ENCODE results near the gene AKT3. TPM values are rescaled to one million over a fixed set of nuclear protein-coding genes. Genes with fewer than 3 reads are reported as not detected.
"Not testable (repeated sequence)": the region's sequence is repeated elsewhere in the genome, so short reads cannot be mapped to it uniquely, and the experiment has no call there.

The AKT3 gene
- total RNA-seq, 1 experiment from 2014 or later = 133 TPM

GRCh38 chr1:243819438-243819839 lies 30.6 kb downstream of the AKT3 start:
- DNase-seq = no peak
- Histone ChIP-seq H3K4me3 (no peak overlapping the region), H3K4me2 (no peak overlapping the region), H3K27me3 (ENCODE audit: insufficient read depth, low read depth) (no peaks in the 10 kb centered on the region), H3K79me2 (ENCODE audit: low read depth) (peaks cover 74% of the 10 kb centered on the region), H2AFZ (no peak overlapping the region), H3K9me3 (ENCODE audit: insufficient read depth, low read depth) (peaks cover 7% of the 10 kb centered on the region), H3K36me3 (ENCODE audit: low read depth) (peaks cover 25% of the 10 kb centered on the region), H3K4me1 (replicated peaks; ENCODE audit: insufficient read depth) (no peaks in the 10 kb centered on the region), H3K9me2 (ENCODE audit: insufficient read depth) (no peaks in the 10 kb centered on the region; the same call in 1 of the 2 replicates), H3F3A (ENCODE audit: insufficient read depth, low read depth) (no peaks in the 10 kb centered on the region), H4K20me1 (ENCODE audit: insufficient read depth) (peaks cover 4% of the 10 kb centered on the region; the same call in 1 of the 2 replicates), H3K27ac (no peak overlapping the region)
- ChIA-PET CTCF (no interaction called here), POLR2A (ENCODE audit: unreplicated experiment) (no interaction called here)
- intact Hi-C loops (cut with micrococcal nuclease; ENCODE audit: unreplicated experiment) = no loop called here
- no peak for TF ChIP-seq EZH2 (IDR thresholded peaks at IDR 0.05; ENCODE audit: low read depth)
- TF ChIP-seq, protein P1, sequence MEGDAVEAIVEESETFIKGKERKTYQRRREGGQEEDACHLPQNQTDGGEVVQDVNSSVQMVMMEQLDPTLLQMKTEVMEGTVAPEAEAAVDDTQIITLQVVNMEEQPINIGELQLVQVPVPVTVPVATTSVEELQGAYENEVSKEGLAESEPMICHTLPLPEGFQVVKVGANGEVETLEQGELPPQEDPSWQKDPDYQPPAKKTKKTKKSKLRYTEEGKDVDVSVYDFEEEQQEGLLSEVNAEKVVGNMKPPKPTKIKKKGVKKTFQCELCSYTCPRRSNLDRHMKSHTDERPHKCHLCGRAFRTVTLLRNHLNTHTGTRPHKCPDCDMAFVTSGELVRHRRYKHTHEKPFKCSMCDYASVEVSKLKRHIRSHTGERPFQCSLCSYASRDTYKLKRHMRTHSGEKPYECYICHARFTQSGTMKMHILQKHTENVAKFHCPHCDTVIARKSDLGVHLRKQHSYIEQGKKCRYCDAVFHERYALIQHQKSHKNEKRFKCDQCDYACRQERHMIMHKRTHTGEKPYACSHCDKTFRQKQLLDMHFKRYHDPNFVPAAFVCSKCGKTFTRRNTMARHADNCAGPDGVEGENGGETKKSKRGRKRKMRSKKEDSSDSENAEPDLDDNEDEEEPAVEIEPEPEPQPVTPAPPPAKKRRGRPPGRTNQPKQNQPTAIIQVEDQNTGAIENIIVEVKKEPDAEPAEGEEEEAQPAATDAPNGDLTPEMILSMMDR (conservative IDR thresholded peaks at IDR 0.05) = no peak
- BruUV-seq (replicated peaks) = no TSS peak

DNA sequence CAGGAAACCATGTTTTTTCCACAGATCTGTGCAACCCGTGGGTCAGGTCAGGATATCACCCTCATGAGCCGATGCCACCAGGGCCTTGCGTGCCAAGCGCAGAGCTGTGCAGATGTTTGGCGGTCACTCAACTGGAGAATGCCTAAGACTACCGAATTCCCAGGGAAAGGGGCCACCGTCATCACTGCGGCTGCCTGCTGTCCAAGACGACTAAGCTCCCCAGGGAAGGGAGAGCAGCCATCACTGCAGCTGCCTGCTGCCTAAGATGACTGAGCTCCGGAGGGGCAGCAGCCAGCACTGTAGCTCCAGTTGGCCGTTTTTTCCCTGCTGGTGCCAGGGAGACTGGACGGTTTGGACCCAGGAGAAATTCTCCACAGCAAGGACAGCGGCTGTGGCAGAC lies 31.1 kb downstream of the AKT3 start:
- no peak overlapping the region for H3K4me2 ChIP-seq
- H3K9me3 ChIP-seq (ENCODE audit: insufficient read depth, low read depth) = peaks cover 4% of the 10 kb centered on the region
- H3K27ac ChIP-seq = no peak overlapping the region
- no peaks in the 10 kb centered on the region for H3F3A ChIP-seq (ENCODE audit: insufficient read depth, low read depth)
- BruUV-seq (replicated peaks) = no TSS peak
- no peaks in the 10 kb centered on the region; the same call in 1 of the 2 replicates for H3K9me2 ChIP-seq (ENCODE audit: insufficient read depth)
- TF ChIP-seq, protein P1 (conservative IDR thresholded peaks at IDR 0.05) = no peak
- TF ChIP-seq EZH2 (IDR thresholded peaks at IDR 0.05; ENCODE audit: low read depth) = no peak
- ChIA-PET POLR2A (ENCODE audit: unreplicated experiment) (no interaction called here), CTCF (no interaction called here)
- H3K4me1 ChIP-seq (replicated peaks; ENCODE audit: insufficient read depth) = no peaks in the 10 kb centered on the region
- no peak for DNase-seq
- peaks cover 73% of the 10 kb centered on the region for H3K79me2 ChIP-seq (ENCODE audit: low read depth)
- peaks cover 4% of the 10 kb centered on the region; the same call in 1 of the 2 replicates for H4K20me1 ChIP-seq (ENCODE audit: insufficient read depth)
- no peaks in the 10 kb centered on the region for H3K27me3 ChIP-seq (ENCODE audit: insufficient read depth, low read depth)
- peaks cover 26% of the 10 kb centered on the region for H3K36me3 ChIP-seq (ENCODE audit: low read depth)
- H2AFZ ChIP-seq = no peak overlapping the region
- intact Hi-C loops (cut with micrococcal nuclease; ENCODE audit: unreplicated experiment) = no loop called here
- no peak overlapping the region for H3K4me3 ChIP-seq

GRCh38 chr1:243814718-243815117 lies 35.3 kb downstream of the AKT3 start:
- no peak overlapping the region for H3K4me2 ChIP-seq
- TF ChIP-seq, protein P1 (conservative IDR thresholded peaks at IDR 0.05) = no peak
- no peak for TF ChIP-seq EZH2 (IDR thresholded peaks at IDR 0.05; ENCODE audit: low read depth)
- CTCF ChIA-PET = no interaction called here

DNA sequence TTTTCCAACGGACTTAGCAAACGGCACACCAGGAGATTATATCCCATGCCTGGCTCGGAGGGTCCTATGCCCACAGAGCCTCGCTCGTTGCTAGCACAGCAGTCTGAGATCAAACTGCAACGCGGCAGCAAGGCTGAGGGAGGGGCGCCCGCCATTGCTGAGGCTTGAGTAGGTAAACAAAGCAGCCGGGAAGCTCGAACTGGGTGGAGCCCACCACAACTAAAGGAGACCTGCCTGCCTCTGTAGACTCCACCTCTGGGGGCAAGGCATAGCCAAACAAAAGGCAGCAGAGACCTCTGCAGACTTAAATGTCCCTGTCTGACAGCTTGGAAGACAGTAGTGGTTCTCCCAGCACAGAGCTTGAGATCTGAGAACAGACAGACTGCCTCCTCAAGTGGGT lies 42.7 kb downstream of the AKT3 start:
- peaks cover 48% of the 10 kb centered on the region for H3K79me2 ChIP-seq (ENCODE audit: low read depth)
- POLR2A ChIA-PET (ENCODE audit: unreplicated experiment); H3K9me2 ChIP-seq (ENCODE audit: insufficient read depth); H3K27ac ChIP-seq; H3K4me1 ChIP-seq (replicated peaks; ENCODE audit: insufficient read depth); H3K4me3 ChIP-seq; H3K9me3 ChIP-seq (ENCODE audit: insufficient read depth, low read depth); BruUV-seq (replicated peaks); CTCF ChIA-PET; H2AFZ ChIP-seq; DNase-seq; H3K4me2 ChIP-seq; H3K36me3 ChIP-seq (ENCODE audit: low read depth); H4K20me1 ChIP-seq (ENCODE audit: insufficient read depth); intact Hi-C loops (cut with micrococcal nuclease; ENCODE audit: unreplicated experiment); H3F3A ChIP-seq (ENCODE audit: insufficient read depth, low read depth); H3K27me3 ChIP-seq (ENCODE audit: insufficient read depth, low read depth): not testable (repeated sequence)

More at GRCh38 chr1:243814718-243815117, 35.3 kb downstream of the AKT3 start:
- intact Hi-C loops (cut with micrococcal nuclease; ENCODE audit: unreplicated experiment) = no loop called here
- Histone ChIP-seq H3K79me2 (ENCODE audit: low read depth) (peaks cover 58% of the 10 kb centered on the region), H4K20me1 (ENCODE audit: insufficient read depth) (no peaks in the 10 kb centered on the region; the same call in 1 of the 2 replicates), H3K4me1 (replicated peaks; ENCODE audit: insufficient read depth) (no peaks in the 10 kb centered on the region), H3K36me3 (ENCODE audit: low read depth) (peaks cover 28% of the 10 kb centered on the region), H3K9me3 (ENCODE audit: insufficient read depth, low read depth) (peaks cover 8% of the 10 kb centered on the region; the same call in 1 of the 2 replicates), H3K27me3 (ENCODE audit: insufficient read depth, low read depth) (no peaks in the 10 kb centered on the region), H3K4me3 (no peak overlapping the region), H3K9me2 (ENCODE audit: insufficient read depth) (no peaks in the 10 kb centered on the region; the same call in 1 of the 2 replicates), H2AFZ (no peak overlapping the region), H3K27ac (no peak overlapping the region), H3F3A (ENCODE audit: insufficient read depth, low read depth) (peaks cover 7% of the 10 kb centered on the region; the same call in 1 of the 2 replicates)
- no TSS peak for BruUV-seq (replicated peaks)
- POLR2A ChIA-PET (ENCODE audit: unreplicated experiment) = no interaction called here
- no peak for DNase-seq

Data from PC-9 (cell line).